GM19468 (cell line): ENCODE measurements around the gene KLHL40.
"Not testable (repeated sequence)": the region's sequence is repeated elsewhere in the genome, so short reads cannot be mapped to it uniquely, and the experiment has no call there.

ENCODE experiments used
- ATAC-seq: cut with Tn5 transposase; IDR thresholded peaks from one replicate; pipeline ENCODE4 v1.9.1; 2021; ENCODE audit warnings: mild to moderate bottlenecking, moderate library complexity, moderate number of reproducible peaks; ENCODE audit not compliant: unreplicated experiment; ENCODE audit errors: extremely low read depth

Gene KLHL40

DNA sequence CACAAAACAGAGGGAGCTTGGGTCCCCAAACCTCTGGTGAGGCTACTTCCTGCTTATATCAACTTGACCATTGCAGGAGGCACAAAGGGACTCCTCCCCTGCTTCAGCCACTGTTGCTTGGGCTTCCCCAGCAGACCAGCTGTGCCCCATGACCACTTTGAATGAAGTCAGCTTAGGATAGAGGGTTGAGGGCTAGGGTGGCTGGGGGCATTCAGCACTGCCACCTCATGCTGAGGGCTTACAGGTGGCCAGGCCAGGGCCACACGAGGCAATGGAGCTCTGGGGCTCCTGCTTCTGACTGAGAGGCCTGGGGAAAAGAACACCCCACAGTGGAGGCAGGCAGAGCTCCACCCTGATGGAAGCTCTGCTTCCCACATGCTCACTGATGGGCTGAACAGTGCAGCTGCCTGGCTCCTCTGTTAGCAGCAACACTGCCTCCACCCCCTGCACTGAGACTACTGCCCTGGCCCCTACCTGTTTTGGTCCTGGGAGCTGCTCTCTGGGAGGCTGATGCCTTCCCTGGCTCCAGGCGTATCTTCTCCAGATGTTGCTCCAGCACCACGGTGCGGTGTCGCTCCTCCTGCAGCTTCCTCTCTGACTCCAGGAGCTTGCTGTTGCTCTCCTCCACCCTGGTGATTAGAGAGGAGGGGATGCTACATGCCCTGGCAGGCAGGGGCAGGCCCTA is 27.5 kb downstream of the KLHL40 start:
- ATAC-seq, result no peak

DNA sequence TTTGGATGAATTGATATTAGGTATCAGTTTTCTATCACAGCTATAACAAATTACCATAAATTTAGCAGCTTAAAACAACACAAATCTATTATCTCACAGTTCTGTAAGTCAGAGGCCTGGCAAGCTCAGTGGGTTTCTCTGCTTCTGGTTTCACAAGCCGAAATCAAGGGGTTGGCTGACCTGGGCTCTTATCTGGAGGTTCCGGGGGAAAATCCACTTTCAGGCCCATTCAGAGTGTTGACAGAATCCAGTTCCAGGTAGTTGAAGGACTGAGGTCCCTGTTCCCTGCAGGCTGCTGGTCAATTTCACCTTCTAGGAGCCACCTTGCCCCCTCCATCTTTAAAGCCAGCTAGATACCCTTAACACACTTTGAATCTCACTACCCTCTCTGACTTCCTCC is 28.4 kb downstream of the KLHL40 start:
- ATAC-seq, result no peak

DNA sequence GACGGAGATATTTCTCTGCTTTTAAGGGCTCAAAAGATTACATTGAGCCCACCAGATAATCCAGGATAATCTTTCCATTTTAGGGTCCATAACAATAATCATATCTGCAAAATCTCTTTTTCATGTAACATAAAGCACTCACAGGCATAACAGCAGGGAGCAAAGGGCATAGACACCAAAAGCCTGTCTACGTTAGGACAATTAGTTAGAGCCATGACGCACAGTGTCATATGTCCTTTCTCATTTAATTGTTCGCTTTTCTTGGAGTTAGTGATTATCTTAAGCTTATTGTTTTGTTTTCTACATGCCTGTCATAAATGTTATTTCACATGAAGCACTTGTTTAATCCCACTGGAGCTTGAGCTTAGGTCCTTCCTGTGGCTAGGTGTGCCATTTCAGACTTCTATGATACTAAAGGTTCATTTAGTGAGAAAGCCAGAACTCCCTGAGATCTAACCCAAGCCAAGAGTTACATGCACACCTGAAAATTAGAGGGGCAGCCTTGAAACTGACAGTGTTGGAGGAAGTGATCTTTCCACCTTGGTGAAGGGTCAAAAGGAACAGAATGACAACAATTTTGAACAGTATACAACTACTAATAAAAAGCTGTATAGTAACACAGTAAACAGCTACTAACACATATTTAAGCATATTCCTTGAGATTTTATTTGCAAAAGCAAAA is 29.0 kb downstream of the KLHL40 start:
- no peak for ATAC-seq

DNA sequence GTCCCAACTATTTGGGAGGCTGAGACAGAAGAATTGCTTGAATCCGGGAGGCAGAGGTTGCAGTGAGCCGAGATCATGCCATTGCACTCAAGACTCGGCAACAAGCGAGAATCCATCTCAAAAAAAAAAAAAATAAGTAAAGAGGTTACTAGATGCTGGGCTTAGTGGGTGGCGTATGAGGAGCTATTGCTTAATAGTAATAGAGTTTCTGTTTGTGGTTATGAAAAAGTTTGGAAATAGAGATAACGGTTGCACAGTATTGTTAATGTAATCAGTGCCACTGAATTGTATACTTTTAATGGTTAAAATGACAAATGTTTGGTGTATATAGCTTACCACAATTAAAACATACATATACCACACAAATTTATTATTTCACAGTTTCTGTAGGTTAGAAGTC is 32.0 kb downstream of the KLHL40 start:
- no peak for ATAC-seq

DNA sequence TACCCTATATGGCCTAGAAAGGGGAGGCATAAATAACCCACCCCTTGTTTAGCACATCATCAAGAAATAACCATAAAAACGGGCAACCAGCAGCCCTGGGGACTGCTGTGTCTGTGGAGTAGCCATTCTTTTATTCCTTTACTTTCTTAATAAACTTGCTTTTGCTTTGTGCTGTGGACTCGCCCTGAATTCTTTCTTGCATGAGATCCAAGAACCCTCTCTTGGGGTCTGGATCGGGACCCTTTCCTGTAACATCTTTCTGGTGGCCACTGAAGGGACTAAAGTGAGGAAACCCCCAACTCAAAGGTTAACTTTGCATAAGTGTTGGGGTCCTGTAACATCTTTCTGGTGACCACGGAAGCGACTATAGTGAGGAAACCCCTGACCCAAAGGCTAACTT is 33.0 kb downstream of the KLHL40 start:
- no peak for ATAC-seq

DNA sequence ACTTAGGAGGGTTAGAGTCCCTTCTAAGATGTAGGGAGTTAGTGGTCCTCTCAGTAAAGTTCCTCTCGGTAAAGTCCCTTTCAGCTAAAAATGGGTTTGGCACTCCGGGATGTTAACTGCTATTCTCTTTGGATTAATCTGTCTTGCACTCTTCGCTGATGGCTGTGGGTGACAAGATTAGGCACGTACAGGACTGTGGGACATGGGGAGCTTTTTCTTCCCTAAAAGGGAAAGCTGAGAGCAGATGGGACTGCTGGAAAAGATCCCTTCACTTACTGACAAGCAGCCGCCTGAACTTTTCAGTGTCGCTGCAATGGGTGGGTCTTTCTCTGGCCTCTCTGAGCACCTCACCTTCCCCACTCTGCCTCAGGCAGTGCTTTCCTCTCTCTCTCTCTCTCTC is 33.7 kb downstream of the KLHL40 start:
- ATAC-seq, result no peak

DNA sequence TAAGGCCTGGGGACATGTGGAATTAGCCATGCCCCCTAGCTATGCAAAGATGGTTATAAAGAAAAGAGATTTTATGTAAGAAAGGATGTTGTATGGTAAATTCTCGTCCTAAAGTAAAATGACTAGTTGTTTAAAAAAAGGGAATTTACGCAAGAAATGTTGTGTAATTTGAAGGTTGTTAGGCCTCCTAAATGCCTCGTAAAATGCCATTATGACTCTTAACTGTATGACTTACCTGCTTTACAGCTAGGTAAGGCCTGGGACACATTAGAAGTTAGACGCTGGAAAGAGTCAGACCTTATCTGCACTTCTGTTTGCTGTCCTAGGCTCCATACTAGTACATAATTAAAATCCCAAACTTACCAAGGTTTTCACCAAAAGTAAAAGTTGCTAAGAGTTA is 34.8 kb downstream of the KLHL40 start:
- ATAC-seq, result no peak

DNA sequence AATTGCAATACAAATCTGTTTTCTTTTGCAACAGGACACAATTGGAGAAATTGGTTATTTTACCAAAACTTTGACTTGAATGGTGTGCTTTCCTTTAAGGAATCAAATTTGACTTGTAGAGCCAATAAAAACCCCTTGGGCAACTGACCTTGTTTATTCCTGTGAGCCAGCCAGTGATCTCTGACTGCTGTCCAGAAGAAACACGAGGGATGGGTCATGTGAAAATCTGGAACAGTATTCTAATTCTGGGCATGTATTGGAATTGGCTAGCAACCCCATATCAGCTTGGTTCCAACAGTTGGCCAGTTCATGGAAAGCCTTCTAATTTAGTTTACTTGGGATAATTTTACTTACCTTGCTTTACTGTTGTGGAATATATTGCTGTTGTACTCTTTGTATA is 36.4 kb downstream of the KLHL40 start:
- no peak for ATAC-seq

DNA sequence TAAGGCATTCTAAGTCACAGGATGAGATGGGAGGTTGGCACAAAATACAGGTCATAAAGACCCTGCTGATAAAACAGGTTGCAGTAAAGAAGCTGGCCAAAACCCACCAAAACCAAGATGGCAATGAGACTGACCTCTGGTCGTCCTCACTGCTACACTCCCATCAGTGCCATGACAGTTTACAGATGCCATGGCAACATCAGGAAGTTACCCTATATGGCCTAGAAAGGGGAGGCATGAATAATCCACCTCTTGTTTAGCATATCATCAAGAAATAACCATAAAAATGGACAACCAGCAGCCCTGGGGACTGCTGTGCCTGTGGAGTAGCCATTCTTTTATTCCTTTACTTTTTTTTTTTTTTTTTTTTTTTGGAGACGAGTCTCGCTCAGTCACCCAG is 37.1 kb downstream of the KLHL40 start:
- not testable (repeated sequence) for ATAC-seq

DNA sequence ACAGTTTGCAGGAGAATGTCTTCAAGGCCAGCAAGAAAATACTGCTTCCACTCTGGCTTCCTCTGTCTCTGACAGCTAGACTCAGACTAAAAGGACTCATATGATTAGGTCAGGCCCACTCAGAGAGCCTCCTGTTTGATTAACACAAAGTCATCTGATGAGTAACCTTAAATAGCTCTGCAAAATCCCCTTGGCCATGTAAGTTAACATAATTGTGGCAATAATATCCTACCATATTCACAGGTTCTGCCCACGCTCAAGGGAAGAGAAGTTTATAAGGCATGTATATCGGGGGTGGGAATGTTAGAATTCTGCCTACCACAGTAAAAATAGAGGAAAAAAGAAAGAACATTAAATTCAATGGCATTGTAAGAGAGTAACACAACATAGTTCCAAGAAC is 37.9 kb downstream of the KLHL40 start:
- ATAC-seq, result no peak

DNA sequence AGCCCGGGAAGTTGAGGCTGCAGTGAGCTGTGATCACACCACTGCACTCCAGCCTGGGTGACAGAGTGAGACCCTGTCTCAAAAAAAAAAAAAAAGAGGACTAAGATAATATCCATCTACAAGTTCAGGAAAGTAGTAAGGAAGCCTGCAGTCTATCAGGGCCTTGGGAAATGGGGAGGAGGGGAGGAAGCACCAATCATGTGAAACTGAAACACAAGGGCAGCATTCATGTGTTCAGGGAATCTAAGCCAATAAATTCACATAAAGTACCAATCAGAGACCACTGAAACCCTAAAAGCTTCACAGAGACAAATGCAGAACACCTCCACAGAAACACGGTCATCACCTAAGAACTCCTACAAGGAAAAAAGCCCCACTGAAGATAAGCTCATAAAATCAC is 40.1 kb downstream of the KLHL40 start:
- ATAC-seq, result no peak

DNA sequence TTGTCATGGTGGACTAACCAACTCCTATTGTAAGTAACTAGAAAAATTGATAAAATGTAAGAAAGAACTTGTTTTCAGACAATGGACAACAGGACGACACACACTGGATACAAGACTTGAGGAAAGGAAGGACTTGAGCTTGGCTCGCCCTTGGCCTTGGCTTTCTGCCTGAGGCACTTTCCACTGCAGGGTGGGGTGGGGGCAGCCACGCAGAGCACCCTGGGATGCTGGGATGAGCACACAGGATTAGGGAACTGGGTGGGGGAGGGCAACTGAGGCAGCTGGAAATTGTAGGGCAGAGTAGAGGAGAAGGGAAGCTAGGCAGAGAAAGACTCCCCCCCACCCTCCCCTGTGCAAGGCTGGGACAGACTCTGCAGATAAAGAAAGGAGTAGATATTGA is 42.7 kb downstream of the KLHL40 start:
- ATAC-seq, result no peak

DNA sequence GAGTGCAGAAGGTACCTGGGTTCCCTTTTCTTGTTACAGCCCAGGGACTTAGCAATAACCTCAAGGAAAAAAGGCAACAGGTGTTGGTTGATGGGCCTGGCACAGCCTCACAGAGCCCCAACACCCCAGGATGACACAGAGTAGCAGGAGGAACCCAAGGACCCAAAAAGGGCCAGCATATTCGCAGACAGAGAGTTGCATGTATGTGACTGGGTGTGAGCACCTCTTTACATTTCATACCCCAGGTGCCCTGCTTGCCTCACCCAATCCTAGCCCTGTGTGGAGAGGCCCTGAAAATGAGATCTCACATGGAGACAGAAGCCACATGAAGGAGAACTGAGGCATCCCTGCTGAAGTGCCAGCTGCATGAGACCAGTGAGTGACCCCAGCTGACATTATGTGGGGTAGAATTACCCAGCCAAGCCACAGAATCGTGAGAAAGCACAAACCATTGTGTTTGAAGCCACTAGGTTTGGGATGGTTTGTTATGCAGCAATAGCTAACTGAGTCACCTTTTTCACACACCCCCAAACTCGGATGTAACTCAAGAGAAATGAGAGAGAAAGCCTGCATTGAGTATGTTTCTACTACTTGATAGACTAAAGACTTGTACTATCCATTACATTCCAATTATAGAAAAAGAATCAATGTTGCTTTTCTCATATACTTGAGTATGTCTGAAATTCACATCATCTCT is 43.5 kb downstream of the KLHL40 start:
- no peak for ATAC-seq

DNA sequence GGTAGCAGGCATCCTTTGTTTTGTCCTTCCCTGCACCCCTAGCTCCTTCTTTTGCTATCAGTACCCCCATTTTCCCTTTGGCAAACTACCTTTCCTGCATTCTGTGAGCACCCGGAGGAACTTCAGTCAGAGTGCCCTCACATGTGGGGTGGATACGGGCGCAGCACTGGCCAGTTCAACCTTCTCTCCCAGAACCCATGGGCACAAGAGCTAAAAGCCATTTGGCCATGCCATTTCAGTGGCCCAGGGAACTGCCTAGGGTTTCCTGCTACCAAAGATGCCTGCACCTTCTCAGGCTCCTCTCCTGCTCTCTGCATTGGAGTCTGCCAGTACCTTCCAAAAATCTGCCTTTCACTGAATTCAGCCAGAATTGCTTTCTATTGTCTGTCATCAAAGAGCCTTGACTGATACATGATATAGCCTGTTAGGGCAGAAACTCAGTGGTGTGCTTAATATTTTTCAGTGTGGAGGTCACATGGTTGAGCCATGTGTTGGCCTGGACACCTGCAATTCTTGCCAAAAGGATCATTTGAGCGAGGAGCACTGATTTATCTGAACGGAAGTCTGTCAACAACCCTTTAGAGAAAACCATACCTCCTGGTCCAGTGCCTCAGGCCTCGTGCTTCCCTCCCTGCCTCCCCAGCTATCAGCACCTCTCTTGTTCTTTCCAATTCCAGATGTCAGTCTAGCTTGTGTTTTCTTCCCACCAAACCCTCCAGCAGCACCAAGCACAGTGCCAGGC is 44.2 kb downstream of the KLHL40 start:
- ATAC-seq, result no peak

DNA sequence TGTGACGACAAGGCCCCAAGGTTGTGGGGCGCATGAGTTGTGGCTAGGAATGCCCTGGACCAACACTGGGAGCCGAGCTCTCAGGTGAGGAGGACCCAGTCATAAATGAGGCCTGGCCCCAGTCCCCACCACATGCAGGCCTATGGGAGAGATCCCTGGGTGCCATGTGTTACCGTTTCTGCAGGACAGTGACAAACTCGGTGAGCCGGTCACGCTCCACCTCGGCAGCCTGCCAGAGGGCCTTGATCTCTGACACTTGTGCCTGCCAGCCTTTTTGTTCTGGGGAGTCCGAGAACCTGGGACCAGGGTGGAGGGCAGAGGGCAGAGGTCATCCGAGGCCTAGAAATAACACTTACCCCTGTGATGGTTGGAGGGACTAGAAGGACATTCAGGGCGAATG is 45.0 kb downstream of the KLHL40 start:
- no peak for ATAC-seq

DNA sequence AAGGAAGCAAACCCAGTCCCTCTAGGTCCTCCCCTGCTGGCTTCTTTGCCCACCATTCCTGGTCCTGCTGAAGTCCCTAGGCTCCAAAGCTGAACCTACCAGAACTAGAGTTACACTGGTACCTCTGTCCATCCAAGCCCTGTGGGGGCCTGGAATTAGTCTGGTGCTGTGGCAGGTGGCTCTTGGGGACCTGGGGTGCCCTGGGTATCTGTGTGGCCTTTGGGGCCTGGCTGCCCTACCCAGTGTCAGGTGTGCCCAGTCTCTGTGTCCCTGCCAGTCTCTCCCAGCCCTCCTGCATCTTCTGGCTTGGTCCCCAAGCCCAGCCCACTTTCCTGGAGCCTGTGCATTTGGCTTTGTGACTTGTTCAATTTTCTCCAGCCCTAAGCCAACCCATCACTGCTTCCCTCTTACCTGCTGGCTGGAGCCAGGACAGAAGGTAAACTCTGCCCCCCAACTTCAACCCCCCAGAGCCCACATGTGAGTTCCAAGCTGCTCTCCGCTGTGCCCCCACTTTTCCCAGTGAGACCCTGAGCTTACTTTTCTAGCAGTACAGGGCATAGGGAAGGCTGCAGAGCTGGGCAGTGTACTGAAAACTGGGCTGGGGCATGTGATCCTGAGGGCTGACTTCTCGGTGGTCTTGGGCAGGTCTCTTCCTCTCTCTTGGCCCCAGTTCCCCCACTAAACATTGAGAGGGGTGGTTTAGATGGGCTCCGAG is 45.5 kb downstream of the KLHL40 start:
- no peak for ATAC-seq

DNA sequence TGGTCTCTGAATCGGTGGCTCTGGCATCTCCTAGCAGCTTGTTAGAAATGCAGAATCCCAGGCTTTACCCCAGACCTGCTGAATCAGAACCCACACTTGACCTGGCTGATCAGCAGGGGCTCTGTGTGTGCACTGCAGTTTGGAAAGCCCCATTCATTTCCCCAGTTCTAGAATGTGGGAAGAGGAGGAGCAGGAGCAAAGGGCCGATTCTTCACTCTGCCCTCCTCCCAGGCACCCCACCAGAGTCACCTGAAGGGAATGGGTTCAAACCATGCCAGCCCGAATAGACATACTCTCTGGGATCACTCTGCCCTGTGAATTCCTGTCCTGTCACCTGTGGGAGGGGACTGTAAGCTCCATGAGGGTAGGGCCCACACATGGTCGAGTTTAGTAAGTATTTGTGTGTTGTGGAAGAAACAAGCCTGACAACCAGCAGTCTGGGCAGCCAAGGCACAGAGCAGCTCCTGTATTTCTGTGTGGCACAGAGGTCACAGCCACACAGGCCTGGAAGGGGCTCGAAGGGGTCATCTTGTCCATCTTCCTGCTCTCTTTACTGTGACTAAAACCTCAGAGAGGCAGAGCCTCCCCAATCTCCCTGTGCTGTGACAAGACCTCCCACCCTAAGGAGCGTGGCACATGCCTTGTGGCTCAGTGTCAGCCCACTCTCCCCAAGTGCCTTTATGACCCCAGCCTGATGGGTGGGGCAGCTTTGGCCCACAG is 46.3 kb downstream of the KLHL40 start:
- no peak for ATAC-seq

DNA sequence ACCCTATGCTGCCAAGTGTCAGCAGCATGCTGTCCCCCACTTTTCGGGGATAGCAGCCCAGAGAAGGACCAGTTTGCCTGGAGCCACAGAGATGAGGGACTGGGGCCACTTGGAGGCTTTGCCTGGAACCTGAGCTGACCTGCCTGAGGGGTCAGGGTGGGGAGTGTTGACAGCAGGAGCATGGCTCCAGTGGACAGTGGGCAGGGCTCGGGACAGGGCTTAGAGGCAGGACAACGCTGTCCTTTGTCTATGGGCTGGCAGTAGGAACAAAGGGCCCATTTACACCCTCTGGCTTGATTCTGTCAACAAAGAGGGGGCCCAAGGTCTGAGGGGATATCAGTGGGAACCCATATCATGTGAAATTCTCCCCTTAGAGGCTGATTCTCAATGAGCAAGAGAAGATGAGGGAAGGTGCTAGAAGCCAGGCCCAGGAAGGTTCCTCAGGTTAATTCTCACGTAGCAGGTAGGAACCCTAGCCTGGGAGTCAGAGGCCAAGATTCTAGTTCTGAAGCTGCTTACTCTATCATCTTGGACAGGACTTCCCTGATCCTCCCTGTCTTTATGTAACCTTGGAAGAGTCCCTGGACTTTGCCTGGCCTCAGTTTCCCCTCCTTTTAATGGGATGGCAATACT is 47.0 kb downstream of the KLHL40 start:
- no peak for ATAC-seq

DNA sequence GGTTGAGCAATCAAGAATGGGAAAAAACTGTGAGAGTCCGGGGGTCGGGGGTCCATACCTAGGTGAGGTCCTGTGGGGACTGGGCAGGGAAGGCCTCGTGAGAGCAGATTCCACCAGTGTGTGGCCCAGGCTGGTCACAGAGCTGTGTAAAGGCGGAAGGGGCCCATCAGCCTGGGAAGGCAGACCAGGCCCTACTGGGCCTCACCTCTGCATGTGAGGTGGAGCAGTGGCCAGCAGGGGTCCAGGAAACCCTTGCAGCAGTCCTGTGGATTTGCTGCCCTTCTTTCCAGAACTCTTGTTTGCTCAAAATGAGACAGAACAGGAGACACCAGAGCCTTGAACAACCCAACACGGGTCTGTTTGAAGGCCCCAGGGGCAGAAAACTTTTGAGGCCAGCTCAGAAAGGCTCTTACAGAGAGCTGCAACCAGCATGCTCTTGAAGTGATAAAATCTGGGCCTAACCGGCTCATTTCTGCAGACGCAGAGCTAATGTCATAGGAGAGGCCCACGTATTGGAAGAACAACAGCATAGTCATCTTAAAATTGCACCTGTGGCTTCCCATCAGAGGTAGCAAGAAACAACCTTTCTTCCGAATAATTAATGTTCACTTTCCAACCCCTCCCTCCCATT is 47.6 kb downstream of the KLHL40 start:
- no peak for ATAC-seq
